ENCODE results near the gene SH3RF3. TPM values are rescaled to one million over a fixed set of nuclear protein-coding genes. Genes with fewer than 3 reads are reported as not detected.

The SH3RF3 gene
- total RNA-seq, 1 donor from 2014 or later: 0.47 TPM

DNA sequence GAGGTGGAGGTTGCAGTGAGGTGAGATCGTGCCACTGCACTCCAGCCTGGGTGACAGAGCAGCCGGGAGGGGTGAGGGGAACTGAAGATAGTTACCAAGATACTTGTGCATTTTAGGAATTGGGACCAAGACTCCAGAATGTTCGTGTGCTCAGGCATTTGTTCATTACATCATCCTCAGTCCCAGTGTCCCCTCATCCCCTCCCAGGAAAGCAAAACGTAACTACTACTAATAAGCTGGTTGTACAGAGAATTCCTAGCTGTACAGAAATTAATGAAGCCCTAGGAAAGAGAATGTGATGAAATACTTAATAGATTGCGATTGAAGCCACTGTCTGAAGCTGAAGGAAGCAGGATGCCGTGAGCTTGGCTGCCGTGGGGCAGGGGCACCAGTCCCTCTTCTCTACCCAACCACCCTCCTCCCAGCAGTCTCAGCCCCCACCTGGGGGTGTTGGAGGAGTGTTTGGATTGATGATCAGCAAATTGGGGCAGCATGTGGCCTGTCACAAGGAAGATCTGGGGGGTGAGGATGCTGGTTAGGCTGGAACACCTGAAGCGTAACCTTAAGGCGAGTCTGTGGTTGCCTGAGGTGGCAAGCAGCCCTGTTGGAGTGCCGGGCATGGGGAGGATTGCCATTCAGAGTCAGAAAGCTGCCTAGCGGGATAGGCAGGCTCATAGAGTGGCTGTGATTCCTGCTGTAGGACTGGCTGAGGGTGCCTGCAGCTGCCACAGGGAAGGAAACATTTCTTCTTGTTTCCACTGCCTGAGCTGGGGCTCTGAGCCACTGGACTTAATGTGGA, 140.9 kb downstream of the SH3RF3 start:
- Mint-ChIP-seq H3K27ac (no peak overlapping the region), H3K9me3 (no peaks in the 10 kb centered on the region), H3K36me3 (ENCODE audit: low read depth) (no peaks in the 10 kb centered on the region), H3K4me1 (peaks cover 2% of the 10 kb centered on the region), H3K4me3 (no peak overlapping the region), H3K27me3 (peaks cover 9% of the 10 kb centered on the region)
- DNase-seq: no peak
- intact Hi-C loops (cut with micrococcal nuclease): no loop called here

DNA sequence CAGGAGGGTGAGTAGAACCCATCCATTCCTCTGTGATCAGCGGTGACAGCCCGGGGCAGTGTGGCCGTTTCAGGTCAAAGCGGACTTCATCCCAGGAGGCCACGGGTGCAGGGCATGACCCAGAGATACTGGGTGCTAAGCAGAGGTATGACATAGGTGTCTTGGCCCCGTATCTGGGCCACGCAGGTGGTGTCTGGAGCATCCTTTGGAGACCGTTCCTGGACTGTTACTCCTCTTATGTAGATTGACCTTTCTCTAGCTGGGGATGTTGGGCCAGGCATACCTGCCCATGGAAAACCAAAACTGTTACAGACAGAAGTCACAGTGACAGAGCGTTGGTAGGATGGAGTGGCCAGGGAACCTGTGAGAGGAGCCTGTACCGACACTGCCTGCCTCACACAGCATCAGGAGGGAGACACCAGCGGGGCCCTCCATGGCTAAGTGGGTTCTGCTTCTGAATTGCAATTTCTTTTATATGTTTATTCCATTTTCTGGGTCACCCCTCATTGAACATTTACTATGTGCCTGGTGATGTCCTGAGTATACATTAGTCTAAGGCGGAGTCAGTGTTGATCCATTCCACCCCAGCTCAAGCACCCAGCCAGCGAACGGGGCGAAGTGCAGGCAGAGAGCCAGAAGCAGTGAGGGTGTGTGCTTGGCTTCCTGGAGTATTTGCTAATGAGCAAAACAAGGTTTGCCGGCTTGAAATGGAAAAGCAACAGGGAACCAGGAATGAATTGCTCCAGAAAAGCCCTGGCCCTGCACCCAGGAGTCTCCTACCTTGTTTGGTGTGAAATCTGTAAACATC, 141.7 kb downstream of the SH3RF3 start:
- intact Hi-C loops (cut with micrococcal nuclease): no loop called here
- DNase-seq: no peak
- H3K36me3 Mint-ChIP-seq (ENCODE audit: low read depth): no peaks in the 10 kb centered on the region

DNA sequence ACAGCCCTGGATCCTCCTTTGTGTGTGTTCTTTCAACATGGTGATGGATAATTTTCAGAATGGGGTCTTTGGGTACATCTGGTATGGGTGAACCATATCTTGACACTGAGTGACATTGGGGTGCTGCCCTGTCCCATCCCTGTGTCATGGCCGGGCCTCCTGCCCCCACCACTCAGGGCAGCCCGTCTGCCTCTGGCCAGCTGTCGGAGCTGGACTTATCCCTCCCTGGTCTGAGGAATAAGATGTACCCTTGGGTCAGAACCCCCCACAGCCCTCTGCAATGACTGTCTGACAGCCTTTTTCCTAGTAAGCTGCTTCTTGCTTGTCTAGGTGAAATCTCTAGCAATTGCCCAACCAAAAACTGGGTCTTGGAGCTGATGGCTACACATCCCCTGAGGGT, 142.9 kb downstream of the SH3RF3 start:
- H3K4me1 Mint-ChIP-seq: peaks cover 2% of the 10 kb centered on the region
- no peak for DNase-seq
- H3K27me3 Mint-ChIP-seq: peaks cover 7% of the 10 kb centered on the region
- H3K36me3 Mint-ChIP-seq (ENCODE audit: low read depth): no peaks in the 10 kb centered on the region
- H3K4me3 Mint-ChIP-seq: no peak overlapping the region
- H3K9me3 Mint-ChIP-seq: no peaks in the 10 kb centered on the region
- no peak overlapping the region for H3K27ac Mint-ChIP-seq
- intact Hi-C loops (cut with micrococcal nuclease): no loop called here

More for the DNA sequence above, 141.7 kb downstream of the SH3RF3 start:
- Mint-ChIP-seq H3K27me3 (peaks cover 7% of the 10 kb centered on the region), H3K4me1 (peaks cover 2% of the 10 kb centered on the region), H3K9me3 (no peaks in the 10 kb centered on the region), H3K4me3 (no peak overlapping the region), H3K27ac (no peak overlapping the region)

DNA sequence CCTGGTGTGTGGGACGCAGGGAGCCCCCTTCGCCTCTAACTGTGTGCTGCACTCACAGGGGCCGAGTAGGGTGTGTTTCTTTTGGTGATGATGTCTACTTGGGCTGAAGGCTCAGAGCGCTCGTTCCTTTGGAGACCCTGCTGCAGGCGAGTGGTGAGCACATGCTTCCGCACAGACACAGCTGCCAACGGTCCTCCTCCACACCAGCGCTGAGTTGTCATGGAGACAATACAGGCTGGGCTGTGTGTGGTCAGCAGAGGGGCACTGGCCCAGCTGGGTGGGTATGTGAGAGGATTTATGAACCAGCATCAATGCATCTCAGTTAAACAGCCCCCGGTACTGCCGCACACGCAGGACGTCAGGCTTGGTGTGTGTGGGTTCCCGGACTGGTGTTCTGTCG, 143.5 kb downstream of the SH3RF3 start:
- no peak overlapping the region for H3K4me3 Mint-ChIP-seq
- intact Hi-C loops (cut with micrococcal nuclease): no loop called here
- DNase-seq: no peak
- peaks cover 2% of the 10 kb centered on the region for H3K4me1 Mint-ChIP-seq
- no peaks in the 10 kb centered on the region for H3K36me3 Mint-ChIP-seq (ENCODE audit: low read depth)
- H3K27ac Mint-ChIP-seq: no peak overlapping the region
- peaks cover 7% of the 10 kb centered on the region for H3K27me3 Mint-ChIP-seq
- no peaks in the 10 kb centered on the region for H3K9me3 Mint-ChIP-seq

DNA sequence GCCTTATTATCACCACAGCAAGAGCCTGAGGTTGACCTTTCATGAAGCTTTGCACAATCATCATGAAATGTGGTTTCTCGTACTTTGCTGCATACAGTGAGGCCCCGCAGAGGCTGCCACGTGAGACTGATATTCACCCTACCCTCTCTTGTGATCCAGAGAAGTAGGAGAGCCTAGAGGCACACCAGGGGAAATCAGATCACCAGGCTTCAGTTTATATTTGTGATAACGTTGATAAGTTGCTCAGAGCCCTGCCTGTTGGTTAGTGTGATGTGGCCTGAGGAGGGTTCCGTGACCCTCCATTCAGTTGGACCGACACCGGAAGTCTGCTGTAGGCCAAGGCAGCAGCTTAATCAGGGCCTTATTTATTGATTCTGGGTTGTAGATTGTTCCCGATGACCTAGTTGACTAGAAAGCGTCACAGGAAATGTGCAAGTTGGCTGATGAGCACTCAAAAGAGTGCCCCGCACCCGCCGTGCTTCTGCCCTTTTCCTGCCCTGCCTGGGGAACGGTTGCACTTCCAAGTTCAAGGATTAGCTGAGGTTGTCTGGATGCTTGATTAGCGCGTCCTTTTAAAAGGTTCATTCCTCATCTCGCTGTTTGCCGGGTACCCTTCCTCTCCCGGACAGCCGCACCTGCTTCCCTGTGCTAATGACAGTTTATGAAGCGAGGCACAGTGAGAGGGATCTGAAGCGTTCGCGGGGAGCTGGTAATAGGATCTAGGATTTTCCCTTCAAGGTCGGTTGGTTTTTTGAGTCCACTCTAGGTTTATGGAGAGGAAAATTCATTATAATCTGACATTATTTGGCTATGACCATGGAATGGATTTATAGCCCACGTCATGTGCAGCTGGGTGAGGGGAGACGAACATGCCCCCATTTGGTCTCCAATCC, 146.4 kb downstream of the SH3RF3 start:
- no peaks in the 10 kb centered on the region for H3K36me3 Mint-ChIP-seq (ENCODE audit: low read depth)
- H3K9me3 Mint-ChIP-seq: no peaks in the 10 kb centered on the region
- no peak overlapping the region for H3K4me3 Mint-ChIP-seq
- H3K27me3 Mint-ChIP-seq: peaks cover 5% of the 10 kb centered on the region
- intact Hi-C loops (cut with micrococcal nuclease): no loop called here
- H3K4me1 Mint-ChIP-seq: peaks cover 2% of the 10 kb centered on the region
- H3K27ac Mint-ChIP-seq: no peak overlapping the region
- DNase-seq: no peak

DNA sequence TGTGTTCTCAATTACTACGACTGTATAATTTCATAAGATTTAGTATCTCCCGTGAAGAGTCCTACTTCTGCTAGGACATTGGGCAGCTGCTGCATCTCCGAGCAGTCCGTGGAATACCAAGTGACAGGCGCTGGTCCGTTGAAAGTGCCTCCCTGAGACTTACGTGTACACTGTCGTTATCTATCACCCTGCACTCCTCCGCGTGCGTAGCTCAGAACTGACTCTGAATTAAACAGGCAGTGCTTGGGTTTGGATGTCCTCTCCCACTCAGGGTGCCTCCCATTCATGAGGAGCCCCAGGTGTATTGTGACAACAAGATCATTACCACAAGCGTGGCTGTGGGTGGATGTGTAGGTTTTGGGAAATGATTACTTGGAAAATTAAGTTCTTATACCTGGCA, 148.4 kb downstream of the SH3RF3 start:
- H3K4me3 Mint-ChIP-seq: no peak overlapping the region
- no peak overlapping the region for H3K27ac Mint-ChIP-seq
- peaks cover 2% of the 10 kb centered on the region for H3K4me1 Mint-ChIP-seq
- H3K9me3 Mint-ChIP-seq: no peaks in the 10 kb centered on the region
- no peak for DNase-seq
- intact Hi-C loops (cut with micrococcal nuclease): no loop called here
- peaks cover 4% of the 10 kb centered on the region for H3K27me3 Mint-ChIP-seq
- no peaks in the 10 kb centered on the region for H3K36me3 Mint-ChIP-seq (ENCODE audit: low read depth)

DNA sequence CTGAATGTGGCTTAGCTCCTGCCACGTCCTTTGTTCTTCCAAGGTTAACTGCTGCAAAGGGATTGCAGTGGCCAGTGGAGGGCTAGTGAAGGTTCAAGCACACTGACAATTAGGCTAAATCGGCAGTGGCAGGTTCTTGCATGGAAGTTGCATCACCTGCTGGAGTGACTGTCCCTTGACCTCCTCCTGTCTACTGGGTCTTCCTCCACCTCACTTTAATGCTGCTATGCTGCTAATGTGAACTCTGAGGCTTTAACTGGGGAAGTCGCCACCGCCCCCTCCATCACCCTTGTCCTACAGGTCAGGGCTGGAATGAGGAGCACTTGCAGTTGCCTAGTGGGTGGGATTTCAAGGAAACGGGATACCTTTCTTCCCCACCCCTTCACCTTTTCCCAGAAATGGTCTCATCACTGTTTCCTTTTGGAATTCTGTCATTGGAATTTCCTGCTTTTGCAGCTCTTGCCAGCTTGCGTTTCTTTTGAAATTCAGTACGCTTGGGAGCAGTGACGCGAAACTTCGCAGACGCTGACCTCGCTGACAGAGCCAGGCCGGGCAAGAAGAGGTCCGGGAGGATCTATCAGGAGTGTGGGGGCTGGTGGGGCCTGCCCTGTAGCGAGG, 150.3 kb downstream of the SH3RF3 start:
- Mint-ChIP-seq H3K4me3 (no peak overlapping the region), H3K27me3 (peaks cover 4% of the 10 kb centered on the region), H3K36me3 (ENCODE audit: low read depth) (no peaks in the 10 kb centered on the region), H3K9me3 (no peaks in the 10 kb centered on the region), H3K4me1 (peaks cover 1% of the 10 kb centered on the region), H3K27ac (no peak overlapping the region)
- no peak for DNase-seq
- intact Hi-C loops (cut with micrococcal nuclease): no loop called here

DNA sequence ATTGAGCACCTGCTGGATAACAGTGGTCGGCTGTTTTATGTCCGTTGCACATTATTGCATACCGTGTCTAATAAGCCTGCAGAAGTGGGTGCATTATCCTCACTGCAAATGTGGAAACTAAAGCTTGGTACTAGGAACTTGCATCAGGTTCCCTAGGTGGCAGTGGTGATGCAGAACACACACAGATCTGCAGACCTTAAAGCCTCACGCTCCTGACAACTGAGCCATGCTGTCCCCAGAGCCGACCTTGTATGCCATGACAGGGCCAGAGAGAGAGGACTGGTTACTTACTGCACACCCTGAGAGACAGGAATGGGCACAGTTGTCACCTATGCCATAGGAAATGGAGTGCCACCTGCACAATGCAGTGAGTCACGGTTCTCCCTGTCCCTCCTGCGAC, 151.8 kb downstream of the SH3RF3 start:
- H3K27me3 Mint-ChIP-seq: peaks cover 3% of the 10 kb centered on the region
- H3K9me3 Mint-ChIP-seq: no peaks in the 10 kb centered on the region
- no peaks in the 10 kb centered on the region for H3K4me1 Mint-ChIP-seq
- H3K27ac Mint-ChIP-seq: no peak overlapping the region
- H3K36me3 Mint-ChIP-seq (ENCODE audit: low read depth): no peaks in the 10 kb centered on the region
- no peak overlapping the region for H3K4me3 Mint-ChIP-seq
- intact Hi-C loops (cut with micrococcal nuclease): no loop called here
- DNase-seq: no peak

DNA sequence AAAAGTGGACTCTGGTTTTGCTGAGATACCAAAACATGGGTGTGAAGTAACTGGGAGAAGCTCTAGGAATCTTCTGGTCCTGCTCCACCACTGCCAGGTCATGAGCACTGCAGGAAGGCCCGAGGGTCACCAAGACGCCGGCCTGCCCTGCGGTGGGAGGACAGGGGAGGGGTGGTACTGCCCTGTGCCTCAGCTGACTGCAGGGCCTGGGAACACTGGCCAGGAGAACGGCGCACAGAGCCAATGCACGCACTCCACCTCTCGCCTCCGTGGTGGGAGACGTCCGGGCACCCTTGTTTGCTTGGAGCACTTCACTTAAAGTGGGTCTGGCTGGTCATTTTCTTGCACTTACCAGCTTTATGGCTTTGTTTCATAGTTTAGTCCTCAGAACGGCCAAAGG, 153.4 kb downstream of the SH3RF3 start:
- no peak overlapping the region for H3K27ac Mint-ChIP-seq
- DNase-seq: no peak
- intact Hi-C loops (cut with micrococcal nuclease): no loop called here
- H3K9me3 Mint-ChIP-seq: no peaks in the 10 kb centered on the region
- H3K36me3 Mint-ChIP-seq (ENCODE audit: low read depth): no peaks in the 10 kb centered on the region
- H3K4me1 Mint-ChIP-seq: no peaks in the 10 kb centered on the region
- H3K27me3 Mint-ChIP-seq: peaks cover 3% of the 10 kb centered on the region
- H3K4me3 Mint-ChIP-seq: no peak overlapping the region

DNA sequence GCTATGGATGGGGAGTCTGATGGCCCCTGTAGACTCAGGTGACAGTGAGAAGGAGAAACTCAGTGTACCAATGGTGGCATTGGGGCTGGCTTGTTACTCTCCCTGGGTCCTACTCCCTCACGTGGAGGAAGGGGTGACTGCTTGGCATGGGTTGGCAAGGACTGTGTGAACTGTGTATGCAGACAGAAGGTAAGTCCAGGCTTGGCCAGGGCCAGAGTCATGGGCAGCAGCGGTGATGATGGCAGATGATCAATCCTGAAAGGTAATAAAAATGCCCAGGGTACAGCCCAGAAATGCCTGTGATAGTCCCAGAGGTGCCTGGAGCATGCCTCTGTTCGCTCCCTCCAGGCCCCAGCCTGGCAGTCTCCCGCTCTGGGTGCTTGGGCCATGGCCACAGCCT, 153.9 kb downstream of the SH3RF3 start:
- DNase-seq: no peak
- no peaks in the 10 kb centered on the region for H3K36me3 Mint-ChIP-seq (ENCODE audit: low read depth)
- H3K27me3 Mint-ChIP-seq: peaks cover 3% of the 10 kb centered on the region
- H3K4me3 Mint-ChIP-seq: no peak overlapping the region
- H3K27ac Mint-ChIP-seq: no peak overlapping the region
- intact Hi-C loops (cut with micrococcal nuclease): no loop called here
- no peaks in the 10 kb centered on the region for H3K9me3 Mint-ChIP-seq
- no peaks in the 10 kb centered on the region for H3K4me1 Mint-ChIP-seq

DNA sequence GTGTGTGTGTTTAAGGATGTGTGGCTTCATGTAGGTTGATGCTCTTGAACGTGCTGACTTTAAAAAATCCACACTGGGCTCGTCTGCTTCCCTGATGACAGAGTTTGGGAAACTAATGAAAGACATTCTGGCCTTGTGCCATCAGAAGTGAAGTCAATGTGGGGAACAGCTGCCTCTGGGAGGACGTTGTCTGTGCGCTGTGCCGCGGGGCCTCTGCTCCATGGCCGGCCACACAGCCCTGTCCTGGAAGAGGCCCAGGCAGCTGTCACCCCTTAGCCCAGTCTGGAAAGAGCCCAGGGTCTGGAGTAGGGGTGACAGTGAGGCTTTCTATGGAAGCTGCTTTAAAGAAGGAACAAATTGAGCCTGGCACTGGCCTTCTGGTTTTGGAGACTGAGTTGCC, 155.8 kb downstream of the SH3RF3 start:
- Mint-ChIP-seq H3K36me3 (ENCODE audit: low read depth) (no peaks in the 10 kb centered on the region), H3K27me3 (peaks cover 9% of the 10 kb centered on the region), H3K4me3 (no peak overlapping the region), H3K4me1 (no peaks in the 10 kb centered on the region), H3K27ac (no peak overlapping the region), H3K9me3 (no peaks in the 10 kb centered on the region)
- intact Hi-C loops (cut with micrococcal nuclease): no loop called here
- no peak for DNase-seq

DNA sequence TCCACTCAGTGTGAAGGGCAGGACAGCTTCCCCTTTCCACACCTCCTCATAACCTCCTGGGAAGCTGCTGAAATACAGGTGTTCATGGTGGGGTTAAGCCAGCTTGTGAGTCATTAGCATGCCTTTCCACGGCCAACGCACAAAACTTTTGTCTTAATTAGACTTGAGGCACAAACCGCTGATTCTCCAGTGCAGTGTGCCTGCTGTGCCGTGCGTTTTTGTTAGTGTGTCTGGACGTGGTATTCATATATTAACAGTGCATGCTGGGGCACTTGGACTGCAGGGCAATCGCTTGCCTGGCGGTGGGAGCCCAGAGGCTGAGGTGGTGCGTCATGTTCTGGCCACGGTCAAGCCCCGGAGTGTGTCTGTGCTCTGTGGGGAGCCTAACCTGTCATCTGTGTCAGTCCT, 156.2 kb downstream of the SH3RF3 start:
- no peaks in the 10 kb centered on the region for H3K36me3 Mint-ChIP-seq (ENCODE audit: low read depth)
- DNase-seq: no peak
- no peak overlapping the region for H3K27ac Mint-ChIP-seq
- intact Hi-C loops (cut with micrococcal nuclease): no loop called here
- no peaks in the 10 kb centered on the region for H3K9me3 Mint-ChIP-seq
- peaks cover 13% of the 10 kb centered on the region for H3K27me3 Mint-ChIP-seq
- no peaks in the 10 kb centered on the region for H3K4me1 Mint-ChIP-seq
- H3K4me3 Mint-ChIP-seq: no peak overlapping the region

DNA sequence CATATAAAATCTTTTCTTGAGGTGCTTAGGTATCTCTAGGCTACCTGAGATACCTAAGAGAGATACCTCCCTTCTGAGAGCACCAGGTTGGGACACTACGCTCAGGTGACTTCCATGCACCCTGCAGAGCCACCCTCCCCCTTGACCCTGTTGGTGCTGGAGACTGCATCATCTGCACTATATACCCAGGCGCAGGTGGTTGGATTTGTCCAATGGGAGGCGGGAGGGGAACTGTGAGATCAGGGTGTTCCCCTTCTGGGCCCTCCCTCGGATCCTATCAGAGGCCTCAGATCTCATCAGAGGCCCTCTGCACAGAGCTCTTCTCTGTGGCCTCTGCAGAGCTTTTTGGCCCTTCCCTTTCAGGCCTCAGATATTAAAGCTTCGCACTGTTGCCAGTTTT, 158.4 kb downstream of the SH3RF3 start:
- Mint-ChIP-seq H3K4me1 (no peaks in the 10 kb centered on the region), H3K27ac (no peak overlapping the region), H3K9me3 (no peaks in the 10 kb centered on the region), H3K27me3 (peaks cover 14% of the 10 kb centered on the region), H3K4me3 (no peak overlapping the region), H3K36me3 (ENCODE audit: low read depth) (no peaks in the 10 kb centered on the region)
- intact Hi-C loops (cut with micrococcal nuclease): no loop called here
- no peak for DNase-seq

Data from activated CD4-positive, alpha-beta T cell treated with anti-CD3 and anti-CD28 coated beads, Interleukin-2, amount 10 ng/mL, durations not matched to agents 24 days and 14 days (primary cell).